ENCODE measurements around the gene GALNTL6. TPM values are rescaled to one million over a fixed set of nuclear protein-coding genes. Genes with fewer than 3 reads are reported as not detected.

Gene GALNTL6
- total RNA-seq, 1 experiment from 2014 or later = not detected

GRCh38 chr4:171779301-171779700, 33.9 kb upstream of the GALNTL6 start:
- H3K4me2 ChIP-seq = no peak overlapping the region
- POLR2A ChIA-PET (ENCODE audit: unreplicated experiment) = no interaction called here
- no peaks in the 10 kb centered on the region for H3K27me3 ChIP-seq (ENCODE audit: insufficient read depth, low read depth)
- no peaks in the 10 kb centered on the region for H3K9me2 ChIP-seq (ENCODE audit: insufficient read depth)
- intact Hi-C loops (cut with micrococcal nuclease; ENCODE audit: unreplicated experiment) = no loop called here
- no peaks in the 10 kb centered on the region for H4K20me1 ChIP-seq (ENCODE audit: insufficient read depth)
- no peaks in the 10 kb centered on the region for H3K9me3 ChIP-seq (ENCODE audit: insufficient read depth, low read depth)
- no peak overlapping the region for H2AFZ ChIP-seq
- no peak overlapping the region for H3K4me3 ChIP-seq
- no peaks in the 10 kb centered on the region for H3F3A ChIP-seq (ENCODE audit: insufficient read depth, low read depth)
- DNase-seq = no peak
- no peaks in the 10 kb centered on the region for H3K79me2 ChIP-seq (ENCODE audit: low read depth)
- TF ChIP-seq EZH2 (IDR thresholded peaks at IDR 0.05; ENCODE audit: low read depth) (no peak), CTCF (conservative IDR thresholded peaks at IDR 0.05) (no peak)
- no peaks in the 10 kb centered on the region for H3K4me1 ChIP-seq (replicated peaks; ENCODE audit: insufficient read depth)
- no peak overlapping the region for H3K27ac ChIP-seq
- BruUV-seq (replicated peaks) = no TSS peak
- CTCF ChIA-PET = no interaction called here
- H3K36me3 ChIP-seq (ENCODE audit: low read depth) = no peaks in the 10 kb centered on the region

GRCh38 chr4:171785388-171785787, 27.8 kb upstream of the GALNTL6 start:
- no peaks in the 10 kb centered on the region for H3K9me2 ChIP-seq (ENCODE audit: insufficient read depth)
- H3K36me3 ChIP-seq (ENCODE audit: low read depth) = no peaks in the 10 kb centered on the region
- H3K4me2 ChIP-seq = no peak overlapping the region
- H3K9me3 ChIP-seq (ENCODE audit: insufficient read depth, low read depth) = no peaks in the 10 kb centered on the region
- ChIA-PET POLR2A (ENCODE audit: unreplicated experiment) (no interaction called here), CTCF (no interaction called here)
- no TSS peak for BruUV-seq (replicated peaks)
- intact Hi-C loops (cut with micrococcal nuclease; ENCODE audit: unreplicated experiment) = no loop called here
- H3F3A ChIP-seq (ENCODE audit: insufficient read depth, low read depth) = no peaks in the 10 kb centered on the region
- DNase-seq = no peak
- H2AFZ ChIP-seq = no peak overlapping the region
- TF ChIP-seq CTCF (conservative IDR thresholded peaks at IDR 0.05) = no peak
- TF ChIP-seq EZH2 (IDR thresholded peaks at IDR 0.05; ENCODE audit: low read depth) = no peak
- H3K79me2 ChIP-seq (ENCODE audit: low read depth) = no peaks in the 10 kb centered on the region
- no peaks in the 10 kb centered on the region for H3K27me3 ChIP-seq (ENCODE audit: insufficient read depth, low read depth)
- H4K20me1 ChIP-seq (ENCODE audit: insufficient read depth) = no peaks in the 10 kb centered on the region
- no peak overlapping the region for H3K4me3 ChIP-seq
- no peaks in the 10 kb centered on the region for H3K4me1 ChIP-seq (replicated peaks; ENCODE audit: insufficient read depth)
- no peak overlapping the region for H3K27ac ChIP-seq

GRCh38 chr4:171793723-171794122, 19.5 kb upstream of the GALNTL6 start:
- Histone ChIP-seq H4K20me1 (ENCODE audit: insufficient read depth) (no peaks in the 10 kb centered on the region), H2AFZ (no peak overlapping the region), H3F3A (ENCODE audit: insufficient read depth, low read depth) (no peaks in the 10 kb centered on the region), H3K79me2 (ENCODE audit: low read depth) (no peaks in the 10 kb centered on the region), H3K27me3 (ENCODE audit: insufficient read depth, low read depth) (no peaks in the 10 kb centered on the region), H3K9me2 (ENCODE audit: insufficient read depth) (no peaks in the 10 kb centered on the region), H3K4me2 (no peak overlapping the region), H3K9me3 (ENCODE audit: insufficient read depth, low read depth) (no peaks in the 10 kb centered on the region), H3K4me3 (no peak overlapping the region), H3K4me1 (replicated peaks; ENCODE audit: insufficient read depth) (no peaks in the 10 kb centered on the region), H3K27ac (no peak overlapping the region), H3K36me3 (ENCODE audit: low read depth) (no peaks in the 10 kb centered on the region)
- ChIA-PET CTCF (no interaction called here), POLR2A (ENCODE audit: unreplicated experiment) (no interaction called here)
- no peak for DNase-seq
- intact Hi-C loops (cut with micrococcal nuclease; ENCODE audit: unreplicated experiment) = no loop called here
- BruUV-seq (replicated peaks) = no TSS peak
- no peak for TF ChIP-seq EZH2 (IDR thresholded peaks at IDR 0.05; ENCODE audit: low read depth)
- no peak for TF ChIP-seq CTCF (conservative IDR thresholded peaks at IDR 0.05)
